GM12872 (cell line): ENCODE data around the gene CCNH.

Experiments
- CTCF ChIP-seq: IDR thresholded peaks from 3 replicates; pipeline ENCODE4 v1.5.1; 2011; ENCODE audit warnings: low read depth, mild to moderate bottlenecking, low read length, moderate library complexity; ENCODE audit not compliant: insufficient read depth

CCNH gene

GRCh38 chr5:87412630-87413342 is at the start of gene CCNH:
Gene CCNH, minus strand, starts transcription at chr5:87412930. Its CDS starts 136 bp downstream, at chr5:87412794.
- no peak for TF ChIP-seq CTCF

- TF ChIP-seq CTCF: no peak
Observed at GRCh38 chr5:87457706-87458105, 45.0 kb upstream of the CCNH start.

- no peak for TF ChIP-seq CTCF
Observed at GRCh38 chr5:87453801-87454200, 41.1 kb upstream of the CCNH start.

GRCh38 chr5:87452837-87453236 is 40.1 kb upstream of the CCNH start:
- TF ChIP-seq CTCF: no peak

- no peak for TF ChIP-seq CTCF
Observed at GRCh38 chr5:87442419-87442818, 29.7 kb upstream of the CCNH start.

GRCh38 chr5:87438231-87438630 is 25.5 kb upstream of the CCNH start:
- TF ChIP-seq CTCF: no peak

GRCh38 chr5:87437724-87438123 is 25.0 kb upstream of the CCNH start:
- TF ChIP-seq CTCF: no peak
